GM23338 (cell line): ENCODE measurements around the gene HAT1. TPM values are rescaled to one million over a fixed set of nuclear protein-coding genes. Genes with fewer than 3 reads are reported as not detected.
A peak's percentile ranks its signal among the peaks of the same experiment; 100 is the strongest.

Experiments used
- ATAC-seq: fragments of 200-7000 bp; cut with Tn5 transposase; 3 replicates; pipeline ENCODE4 v1.9.1; 2020
- DNase-seq: peaks from one replicate; pipeline ENCODE4 v3.0.0-alpha.2; 2015; ENCODE audit warnings: low spot score
- H2AFZ ChIP-seq: fragments of 200-600 bp; sonication (generic); 2 replicates; pipeline ENCODE4 v1.8.0; 2016; ENCODE audit warnings: antibody characterized with exemption, mild to moderate bottlenecking, moderate library complexity
- H3F3A ChIP-seq: fragments of 200-600 bp; sonication (generic); replicated peaks from 2 replicates; pipeline ENCODE4 v1.8.0; 2017; ENCODE audit warnings: antibody characterized with exemption, mixed run types, low read depth
- H3K27ac ChIP-seq: fragments of 200-600 bp; sonication (generic); 2 replicates; pipeline ENCODE4 v1.6.1; 2016; ENCODE audit warnings: low read depth
- H3K27me3 ChIP-seq: fragments of 200-600 bp; sonication (generic); 2 replicates; pipeline ENCODE4 v1.8.0; 2016; ENCODE audit warnings: mild to moderate bottlenecking, mixed run types, moderate library complexity; ENCODE audit not compliant: insufficient read depth
- H3K36me3 ChIP-seq: fragments of 200-600 bp; sonication (generic); 2 replicates; pipeline ENCODE4 v1.8.0; 2016; ENCODE audit warnings: mild to moderate bottlenecking; ENCODE audit not compliant: insufficient read depth
- H3K4me1 ChIP-seq: fragments of 200-600 bp; sonication (generic); 2 replicates; pipeline ENCODE4 v1.8.0; 2016; ENCODE audit warnings: mild to moderate bottlenecking, moderate library complexity; ENCODE audit not compliant: insufficient read depth
- H3K4me2 ChIP-seq: fragments of 200-600 bp; sonication (generic); 2 replicates; pipeline ENCODE4 v1.7.1; 2017; ENCODE audit warnings: mixed run types
- H3K4me3 ChIP-seq: fragments of 200-600 bp; sonication (generic); 2 replicates; pipeline ENCODE4 v1.6.1; 2016; ENCODE audit warnings: mixed run types
- H3K79me2 ChIP-seq: fragments of 200-600 bp; sonication (generic); replicated peaks from 2 replicates; pipeline ENCODE4 v1.8.0; 2017; ENCODE audit warnings: mild to moderate bottlenecking; ENCODE audit not compliant: insufficient read depth
- H3K9me2 ChIP-seq: fragments of 200-600 bp; sonication (generic); 2 replicates; pipeline ENCODE4 v1.8.0; 2017; ENCODE audit not compliant: insufficient read depth
- H4K20me1 ChIP-seq: fragments of 200-600 bp; sonication (generic); replicated peaks from 2 replicates; pipeline ENCODE4 v1.8.0; 2017; ENCODE audit warnings: mild to moderate bottlenecking; ENCODE audit not compliant: insufficient read depth
- H3K27ac Mint-ChIP-seq: 2 replicates; pipeline ENCODE4 v1.8.0; 2020; ENCODE audit warnings: inconsistent platforms, mild to moderate bottlenecking, moderate library complexity, mixed read lengths
- H3K27me3 Mint-ChIP-seq: 3 replicates; pipeline ENCODE4 v1.8.0; 2022; ENCODE audit warnings: low read depth, mild to moderate bottlenecking, moderate library complexity, mixed read lengths, inconsistent platforms; ENCODE audit not compliant: insufficient read depth, poor library complexity
- H3K36me3 Mint-ChIP-seq: 3 replicates; pipeline ENCODE4 v1.8.0; 2021; ENCODE audit warnings: low read depth, mild to moderate bottlenecking, inconsistent platforms, moderate library complexity, mixed read lengths
- H3K4me1 Mint-ChIP-seq: 3 replicates; pipeline ENCODE4 v1.8.0; 2020; ENCODE audit warnings: mild to moderate bottlenecking, inconsistent platforms, mixed read lengths
- H3K4me3 Mint-ChIP-seq: 3 replicates; pipeline ENCODE4 v1.8.0; 2021; ENCODE audit warnings: moderate library complexity, mild to moderate bottlenecking, inconsistent platforms, mixed read lengths
- H3K9me3 Mint-ChIP-seq: 3 replicates; pipeline ENCODE4 v1.8.0; 2020; ENCODE audit warnings: moderate library complexity, mild to moderate bottlenecking, inconsistent platforms, mixed read lengths
- CREB1 ChIP-seq: fragments of 250-450 bp; sonication (Bioruptor Pico); IDR thresholded peaks from 2 replicates; pipeline ENCODE4 v1.5.0; 2020; ENCODE audit warnings: low read depth, mild to moderate bottlenecking, moderate library complexity
- EZH2 ChIP-seq: fragments of 200-600 bp; sonication (generic); IDR thresholded peaks from one replicate; pipeline ENCODE4 v1.8.0; 2017; ENCODE audit warnings: antibody characterized with exemption, mild to moderate bottlenecking, low read depth; ENCODE audit not compliant: unreplicated experiment
- EZH2phosphoT487 ChIP-seq: fragments of 200-600 bp; sonication (generic); IDR thresholded peaks from one replicate; pipeline ENCODE4 v1.8.1; 2018; ENCODE audit warnings: antibody characterized with exemption; ENCODE audit not compliant: unreplicated experiment
- JUNB ChIP-seq: IDR thresholded peaks from one replicate; pipeline ENCODE4 v1.6.1; 2016; ENCODE audit warnings: antibody characterized with exemption; ENCODE audit not compliant: unreplicated experiment
- NANOG ChIP-seq: IDR thresholded peaks from 2 replicates; pipeline ENCODE4 v1.6.1; 2016; ENCODE audit warnings: antibody characterized with exemption, borderline replicate concordance
- POLR2AphosphoS5 ChIP-seq: IDR thresholded peaks from 2 replicates; pipeline ENCODE4 v1.6.1; 2016; ENCODE audit warnings: antibody characterized with exemption, low read depth
- STAT1 ChIP-seq: IDR thresholded peaks from one replicate; pipeline ENCODE4 v1.6.1; 2016; ENCODE audit warnings: antibody characterized with exemption; ENCODE audit not compliant: unreplicated experiment
- ZNF114 ChIP-seq: fragments of 250-450 bp; sonication (Bioruptor Pico); IDR thresholded peaks from 2 replicates; pipeline ENCODE4 v1.5.0; 2020; ENCODE audit warnings: mild to moderate bottlenecking, moderate library complexity
- ZNF331 ChIP-seq: fragments of 250-450 bp; sonication (Bioruptor Pico); IDR thresholded peaks from 2 replicates; pipeline ENCODE4 v1.5.0; 2020; ENCODE audit warnings: low read depth, mild to moderate bottlenecking, moderate library complexity
- polyA plus RNA-seq: library from polyadenylated mRNA; unstranded; fragments of >200 nt; fragmentation: Nextera tagmentation; extraction: Ambion mirVana; gene quantifications from 2 replicates; pipeline ENCODE4 v1.2.1, GENCODE V29; 2016
- total RNA-seq: library from RNA; depleted of rRNA; stranded (reverse); fragments of >200 nt; shearing (Covaris generic); gene quantifications from 2 replicates; pipeline ENCODE4 v1.2.3, GENCODE V29; 2014
- TF ChIP-seq, protein P1 (sequence below), 2 experiments: fragments of 200-600 bp in 1 of 2; sonication (generic) in 1 of 2; conservative IDR thresholded peaks; 2 replicates each; pipeline versions ENCODE4 v1.5.1 to v1.6.1; 2016 to 2017; ENCODE audit warnings: antibody characterized with exemption in 2 of 2, low read depth in 2 of 2, mild to moderate bottlenecking in 2 of 2, moderate library complexity in 1 of 2
- TF ChIP-seq, protein P2 (sequence below): fragments of 250-450 bp; sonication (Bioruptor Pico); IDR thresholded peaks from 2 replicates; pipeline ENCODE4 v1.5.0; 2020; ENCODE audit warnings: mild to moderate bottlenecking, moderate library complexity
- TF ChIP-seq, protein P3 (sequence below): IDR thresholded peaks from 2 replicates; pipeline ENCODE4 v1.6.1; 2016; ENCODE audit warnings: antibody characterized with exemption
- TF ChIP-seq, protein P4 (sequence below): IDR thresholded peaks from one replicate; pipeline ENCODE4 v1.6.1; 2018; ENCODE audit warnings: antibody characterized with exemption; ENCODE audit not compliant: unreplicated experiment

Gene HAT1
- total and polyA plus RNA-seq, 2 experiments from 2014 or later = 67.2 to 67.5 TPM

DNA sequence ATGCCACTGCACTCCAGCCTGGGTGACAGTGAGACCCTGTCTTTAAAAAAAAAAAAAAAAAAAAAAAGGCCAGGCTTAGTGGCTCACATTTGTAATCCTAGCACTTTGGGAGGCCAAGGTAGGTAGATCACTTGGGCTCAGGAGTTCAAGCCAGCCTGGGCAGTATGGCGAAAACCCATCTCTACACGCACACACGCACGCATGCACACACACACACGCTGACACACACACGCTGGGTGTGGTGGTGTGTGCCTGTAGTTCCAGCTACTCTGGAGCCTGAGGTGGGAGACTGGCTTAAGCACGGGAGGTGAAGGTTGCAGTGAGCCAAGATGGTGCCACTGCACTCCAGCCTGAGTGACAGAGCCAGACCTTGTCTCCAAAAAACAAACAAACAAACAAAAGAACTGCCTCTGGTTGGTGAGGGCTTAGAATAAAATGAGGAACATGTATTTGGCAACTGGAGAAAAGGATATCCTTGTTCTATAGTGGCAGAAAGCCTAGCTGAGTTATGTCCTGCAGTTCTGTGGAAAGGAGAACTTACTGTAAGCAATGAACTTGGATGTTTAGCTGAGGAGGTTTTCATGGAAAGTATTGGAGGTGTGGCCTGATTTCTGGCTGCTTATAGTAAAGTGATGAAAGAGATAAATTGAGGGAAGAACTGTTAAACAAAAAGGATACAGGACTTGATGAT, 34.0 kb downstream of the HAT1 start:
- Histone ChIP-seq H3K36me3 (no peaks in the 10 kb centered on the region), H3K79me2 (peaks cover 7% of the 10 kb centered on the region; the same call in 1 of the 2 replicates), H3K4me3 (no peak overlapping the region), H3K4me1 (no peaks in the 10 kb centered on the region), H3K4me2 (no peak overlapping the region), H4K20me1 (peaks cover 16% of the 10 kb centered on the region), H3K27ac (peak overlapping the region; percentile 4; the same call in 1 of the 2 replicates), H2AFZ (no peak overlapping the region), H3F3A (no peaks in the 10 kb centered on the region), H3K27me3 (no peaks in the 10 kb centered on the region), H3K9me2 (no peaks in the 10 kb centered on the region)
- Mint-ChIP-seq H3K4me3 (no peak overlapping the region), H3K9me3 (no peaks in the 10 kb centered on the region), H3K4me1 (no peaks in the 10 kb centered on the region), H3K36me3 (peaks cover 19% of the 10 kb centered on the region; the same call in 2 of the 3 replicates), H3K27me3 (peaks cover 6% of the 10 kb centered on the region), H3K27ac (no peak overlapping the region)
- DNase-seq = no peak
- ATAC-seq = no peak
- TF ChIP-seq ZNF114 (CRISPR knock-in tag) (no peak), EZH2phosphoT487 (no peak), JUNB (no peak), EZH2 (no peak), NANOG (no peak), CREB1 (CRISPR knock-in tag) (no peak), STAT1 (no peak), ZNF331 (CRISPR knock-in tag) (no peak), POLR2AphosphoS5 (no peak)
- TF ChIP-seq, protein P1, sequence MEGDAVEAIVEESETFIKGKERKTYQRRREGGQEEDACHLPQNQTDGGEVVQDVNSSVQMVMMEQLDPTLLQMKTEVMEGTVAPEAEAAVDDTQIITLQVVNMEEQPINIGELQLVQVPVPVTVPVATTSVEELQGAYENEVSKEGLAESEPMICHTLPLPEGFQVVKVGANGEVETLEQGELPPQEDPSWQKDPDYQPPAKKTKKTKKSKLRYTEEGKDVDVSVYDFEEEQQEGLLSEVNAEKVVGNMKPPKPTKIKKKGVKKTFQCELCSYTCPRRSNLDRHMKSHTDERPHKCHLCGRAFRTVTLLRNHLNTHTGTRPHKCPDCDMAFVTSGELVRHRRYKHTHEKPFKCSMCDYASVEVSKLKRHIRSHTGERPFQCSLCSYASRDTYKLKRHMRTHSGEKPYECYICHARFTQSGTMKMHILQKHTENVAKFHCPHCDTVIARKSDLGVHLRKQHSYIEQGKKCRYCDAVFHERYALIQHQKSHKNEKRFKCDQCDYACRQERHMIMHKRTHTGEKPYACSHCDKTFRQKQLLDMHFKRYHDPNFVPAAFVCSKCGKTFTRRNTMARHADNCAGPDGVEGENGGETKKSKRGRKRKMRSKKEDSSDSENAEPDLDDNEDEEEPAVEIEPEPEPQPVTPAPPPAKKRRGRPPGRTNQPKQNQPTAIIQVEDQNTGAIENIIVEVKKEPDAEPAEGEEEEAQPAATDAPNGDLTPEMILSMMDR (conservative IDR thresholded peaks at IDR 0.05; ENCODE audit: low read depth in 2 of 2) = no peak
- TF ChIP-seq, protein P2, sequence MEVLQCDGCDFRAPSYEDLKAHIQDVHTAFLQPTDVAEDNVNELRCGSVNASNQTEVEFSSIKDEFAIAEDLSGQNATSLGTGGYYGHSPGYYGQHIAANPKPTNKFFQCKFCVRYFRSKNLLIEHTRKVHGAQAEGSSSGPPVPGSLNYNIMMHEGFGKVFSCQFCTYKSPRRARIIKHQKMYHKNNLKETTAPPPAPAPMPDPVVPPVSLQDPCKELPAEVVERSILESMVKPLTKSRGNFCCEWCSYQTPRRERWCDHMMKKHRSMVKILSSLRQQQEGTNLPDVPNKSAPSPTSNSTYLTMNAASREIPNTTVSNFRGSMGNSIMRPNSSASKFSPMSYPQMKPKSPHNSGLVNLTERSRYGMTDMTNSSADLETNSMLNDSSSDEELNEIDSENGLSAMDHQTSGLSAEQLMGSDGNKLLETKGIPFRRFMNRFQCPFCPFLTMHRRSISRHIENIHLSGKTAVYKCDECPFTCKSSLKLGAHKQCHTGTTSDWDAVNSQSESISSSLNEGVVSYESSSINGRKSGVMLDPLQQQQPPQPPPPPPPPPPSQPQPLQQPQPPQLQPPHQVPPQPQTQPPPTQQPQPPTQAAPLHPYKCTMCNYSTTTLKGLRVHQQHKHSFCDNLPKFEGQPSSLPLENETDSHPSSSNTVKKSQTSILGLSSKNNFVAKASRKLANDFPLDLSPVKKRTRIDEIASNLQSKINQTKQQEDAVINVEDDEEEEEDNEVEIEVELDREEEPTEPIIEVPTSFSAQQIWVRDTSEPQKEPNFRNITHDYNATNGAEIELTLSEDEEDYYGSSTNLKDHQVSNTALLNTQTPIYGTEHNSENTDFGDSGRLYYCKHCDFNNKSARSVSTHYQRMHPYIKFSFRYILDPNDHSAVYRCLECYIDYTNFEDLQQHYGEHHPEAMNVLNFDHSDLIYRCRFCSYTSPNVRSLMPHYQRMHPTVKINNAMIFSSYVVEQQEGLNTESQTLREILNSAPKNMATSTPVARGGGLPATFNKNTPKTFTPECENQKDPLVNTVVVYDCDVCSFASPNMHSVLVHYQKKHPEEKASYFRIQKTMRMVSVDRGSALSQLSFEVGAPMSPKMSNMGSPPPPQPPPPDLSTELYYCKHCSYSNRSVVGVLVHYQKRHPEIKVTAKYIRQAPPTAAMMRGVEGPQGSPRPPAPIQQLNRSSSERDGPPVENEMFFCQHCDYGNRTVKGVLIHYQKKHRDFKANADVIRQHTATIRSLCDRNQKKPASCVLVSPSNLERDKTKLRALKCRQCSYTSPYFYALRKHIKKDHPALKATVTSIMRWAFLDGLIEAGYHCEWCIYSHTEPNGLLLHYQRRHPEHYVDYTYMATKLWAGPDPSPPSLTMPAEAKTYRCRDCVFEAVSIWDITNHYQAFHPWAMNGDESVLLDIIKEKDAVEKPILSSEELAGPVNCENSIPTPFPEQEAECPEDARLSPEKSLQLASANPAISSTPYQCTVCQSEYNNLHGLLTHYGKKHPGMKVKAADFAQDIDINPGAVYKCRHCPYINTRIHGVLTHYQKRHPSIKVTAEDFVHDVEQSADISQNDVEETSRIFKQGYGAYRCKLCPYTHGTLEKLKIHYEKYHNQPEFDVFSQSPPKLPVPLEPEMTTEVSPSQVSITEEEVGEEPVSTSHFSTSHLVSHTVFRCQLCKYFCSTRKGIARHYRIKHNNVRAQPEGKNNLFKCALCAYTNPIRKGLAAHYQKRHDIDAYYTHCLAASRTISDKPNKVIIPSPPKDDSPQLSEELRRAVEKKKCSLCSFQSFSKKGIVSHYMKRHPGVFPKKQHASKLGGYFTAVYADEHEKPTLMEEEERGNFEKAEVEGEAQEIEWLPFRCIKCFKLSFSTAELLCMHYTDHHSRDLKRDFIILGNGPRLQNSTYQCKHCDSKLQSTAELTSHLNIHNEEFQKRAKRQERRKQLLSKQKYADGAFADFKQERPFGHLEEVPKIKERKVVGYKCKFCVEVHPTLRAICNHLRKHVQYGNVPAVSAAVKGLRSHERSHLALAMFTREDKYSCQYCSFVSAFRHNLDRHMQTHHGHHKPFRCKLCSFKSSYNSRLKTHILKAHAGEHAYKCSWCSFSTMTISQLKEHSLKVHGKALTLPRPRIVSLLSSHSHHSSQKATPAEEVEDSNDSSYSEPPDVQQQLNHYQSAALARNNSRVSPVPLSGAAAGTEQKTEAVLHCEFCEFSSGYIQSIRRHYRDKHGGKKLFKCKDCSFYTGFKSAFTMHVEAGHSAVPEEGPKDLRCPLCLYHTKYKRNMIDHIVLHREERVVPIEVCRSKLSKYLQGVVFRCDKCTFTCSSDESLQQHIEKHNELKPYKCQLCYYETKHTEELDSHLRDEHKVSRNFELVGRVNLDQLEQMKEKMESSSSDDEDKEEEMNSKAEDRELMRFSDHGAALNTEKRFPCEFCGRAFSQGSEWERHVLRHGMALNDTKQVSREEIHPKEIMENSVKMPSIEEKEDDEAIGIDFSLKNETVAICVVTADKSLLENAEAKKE = no peak
- TF ChIP-seq, protein P3, sequence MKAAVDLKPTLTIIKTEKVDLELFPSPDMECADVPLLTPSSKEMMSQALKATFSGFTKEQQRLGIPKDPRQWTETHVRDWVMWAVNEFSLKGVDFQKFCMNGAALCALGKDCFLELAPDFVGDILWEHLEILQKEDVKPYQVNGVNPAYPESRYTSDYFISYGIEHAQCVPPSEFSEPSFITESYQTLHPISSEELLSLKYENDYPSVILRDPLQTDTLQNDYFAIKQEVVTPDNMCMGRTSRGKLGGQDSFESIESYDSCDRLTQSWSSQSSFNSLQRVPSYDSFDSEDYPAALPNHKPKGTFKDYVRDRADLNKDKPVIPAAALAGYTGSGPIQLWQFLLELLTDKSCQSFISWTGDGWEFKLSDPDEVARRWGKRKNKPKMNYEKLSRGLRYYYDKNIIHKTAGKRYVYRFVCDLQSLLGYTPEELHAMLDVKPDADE = no peak
- TF ChIP-seq, protein P4, sequence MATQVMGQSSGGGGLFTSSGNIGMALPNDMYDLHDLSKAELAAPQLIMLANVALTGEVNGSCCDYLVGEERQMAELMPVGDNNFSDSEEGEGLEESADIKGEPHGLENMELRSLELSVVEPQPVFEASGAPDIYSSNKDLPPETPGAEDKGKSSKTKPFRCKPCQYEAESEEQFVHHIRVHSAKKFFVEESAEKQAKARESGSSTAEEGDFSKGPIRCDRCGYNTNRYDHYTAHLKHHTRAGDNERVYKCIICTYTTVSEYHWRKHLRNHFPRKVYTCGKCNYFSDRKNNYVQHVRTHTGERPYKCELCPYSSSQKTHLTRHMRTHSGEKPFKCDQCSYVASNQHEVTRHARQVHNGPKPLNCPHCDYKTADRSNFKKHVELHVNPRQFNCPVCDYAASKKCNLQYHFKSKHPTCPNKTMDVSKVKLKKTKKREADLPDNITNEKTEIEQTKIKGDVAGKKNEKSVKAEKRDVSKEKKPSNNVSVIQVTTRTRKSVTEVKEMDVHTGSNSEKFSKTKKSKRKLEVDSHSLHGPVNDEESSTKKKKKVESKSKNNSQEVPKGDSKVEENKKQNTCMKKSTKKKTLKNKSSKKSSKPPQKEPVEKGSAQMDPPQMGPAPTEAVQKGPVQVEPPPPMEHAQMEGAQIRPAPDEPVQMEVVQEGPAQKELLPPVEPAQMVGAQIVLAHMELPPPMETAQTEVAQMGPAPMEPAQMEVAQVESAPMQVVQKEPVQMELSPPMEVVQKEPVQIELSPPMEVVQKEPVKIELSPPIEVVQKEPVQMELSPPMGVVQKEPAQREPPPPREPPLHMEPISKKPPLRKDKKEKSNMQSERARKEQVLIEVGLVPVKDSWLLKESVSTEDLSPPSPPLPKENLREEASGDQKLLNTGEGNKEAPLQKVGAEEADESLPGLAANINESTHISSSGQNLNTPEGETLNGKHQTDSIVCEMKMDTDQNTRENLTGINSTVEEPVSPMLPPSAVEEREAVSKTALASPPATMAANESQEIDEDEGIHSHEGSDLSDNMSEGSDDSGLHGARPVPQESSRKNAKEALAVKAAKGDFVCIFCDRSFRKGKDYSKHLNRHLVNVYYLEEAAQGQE = no peak
